ENCODE results near the gene CNST.
"Not testable (repeated sequence)": the region's sequence is repeated elsewhere in the genome, so short reads cannot be mapped to it uniquely, and the experiment has no call there.

Gene CNST

GRCh38 chr1:246624091-246624490 is 57.8 kb downstream of the CNST start:
- DNase-seq (ENCODE audit: low read depth): no peak

- DNase-seq (ENCODE audit: low read depth): no peak
Measured at GRCh38 chr1:246629030-246629429, 62.8 kb downstream of the CNST start.

GRCh38 chr1:246629976-246630375 is 63.7 kb downstream of the CNST start:
- no peak for DNase-seq (ENCODE audit: low read depth)

GRCh38 chr1:246631426-246631825 is 65.2 kb downstream of the CNST start:
- peak; percentile 53 for DNase-seq (ENCODE audit: low read depth)

GRCh38 chr1:246632281-246633168 is 66.3 kb downstream of the CNST start:
- DNase-seq (ENCODE audit: low read depth): peak; percentile 97

GRCh38 chr1:246634659-246635058 is 68.4 kb downstream of the CNST start:
- not testable (repeated sequence) for DNase-seq (ENCODE audit: low read depth)

- DNase-seq (ENCODE audit: low read depth): no peak
Measured at GRCh38 chr1:246638941-246639655, 72.8 kb downstream of the CNST start.

GRCh38 chr1:246639732-246640131 is 73.5 kb downstream of the CNST start:
- DNase-seq (ENCODE audit: low read depth): no peak

GRCh38 chr1:246640747-246641146 is 74.5 kb downstream of the CNST start:
- DNase-seq (ENCODE audit: low read depth): no peak

- DNase-seq (ENCODE audit: low read depth): no peak
Measured at GRCh38 chr1:246641394-246641793, 75.1 kb downstream of the CNST start.

GRCh38 chr1:246642719-246643118 is 76.5 kb downstream of the CNST start:
- no peak for DNase-seq (ENCODE audit: low read depth)

- no peak for DNase-seq (ENCODE audit: low read depth)
Measured at GRCh38 chr1:246647113-246647512, 80.9 kb downstream of the CNST start.

- no peak for DNase-seq (ENCODE audit: low read depth)
Measured at GRCh38 chr1:246647513-246647912, 81.3 kb downstream of the CNST start.

- no peak for DNase-seq (ENCODE audit: low read depth)
Measured at GRCh38 chr1:246651012-246651695, 84.9 kb downstream of the CNST start.

GRCh38 chr1:246658567-246658966 is 92.3 kb downstream of the CNST start:
- no peak for DNase-seq (ENCODE audit: low read depth)

- DNase-seq (ENCODE audit: low read depth): no peak
Measured at GRCh38 chr1:246659594-246660140, 93.4 kb downstream of the CNST start.

- DNase-seq (ENCODE audit: low read depth): no peak
Measured at GRCh38 chr1:246661451-246661850, 95.2 kb downstream of the CNST start.

- DNase-seq (ENCODE audit: low read depth): no peak
Measured at GRCh38 chr1:246667773-246668172, 101.5 kb downstream of the CNST start.

GRCh38 chr1:246669659-246670058 is 103.4 kb downstream of the CNST start:
- no peak for DNase-seq (ENCODE audit: low read depth)

- no peak for DNase-seq (ENCODE audit: low read depth)
Measured at GRCh38 chr1:246674049-246674448, 107.8 kb downstream of the CNST start.

GRCh38 chr1:246677842-246678241 is 111.6 kb downstream of the CNST start:
- no peak for DNase-seq (ENCODE audit: low read depth)
